Fibroblast of skin of abdomen (primary cell): ENCODE data around the gene TSTD2. TPM values are rescaled to one million over a fixed set of nuclear protein-coding genes. Genes with fewer than 3 reads are reported as not detected.

Experiments
- DNase-seq: peaks from one replicate; pipeline ENCODE4 v3.0.0-alpha.2; 2013
- polyA plus RNA-seq, 2 experiments: library from polyadenylated mRNA; unstranded; fragments of 120-200 nt; gene quantifications; one replicate each; pipeline ENCODE4 v1.2.1, GENCODE V29; 2013; ENCODE audit not compliant: insufficient read length in 2 of 2

TSTD2 gene
- 13.8 TPM for polyA plus RNA-seq (2013, experiment 1 of 2; ENCODE audit: insufficient read length)
- polyA plus RNA-seq (2013, experiment 2 of 2; ENCODE audit: insufficient read length), result 14.7 TPM

- DNase-seq, result peak; percentile 99
Observed at GRCh38 chr9:97632985-97633858, at the start of gene TSTD2, which contains the start of gene NCBP1. Gene TSTD2 (minus strand): TSS chr9:97633368. CDS start chr9:97627562, 5,806 bp downstream. Gene NCBP1 (plus strand): TSS chr9:97633821. CDS start chr9:97633882, 61 bp downstream.

- DNase-seq, result no peak
Observed at GRCh38 chr9:97682242-97682641, 49.1 kb upstream of the TSTD2 start.

- no peak for DNase-seq
Observed at GRCh38 chr9:97675655-97676054, 42.5 kb upstream of the TSTD2 start.

- DNase-seq, result no peak
Observed at GRCh38 chr9:97673922-97674321, 40.8 kb upstream of the TSTD2 start.

GRCh38 chr9:97672403-97672802 is 39.2 kb upstream of the TSTD2 start:
- DNase-seq, result no peak

- no peak for DNase-seq
Observed at GRCh38 chr9:97670586-97670985, 37.4 kb upstream of the TSTD2 start.

GRCh38 chr9:97668485-97668884 is 35.3 kb upstream of the TSTD2 start:
- no peak for DNase-seq

DNA sequence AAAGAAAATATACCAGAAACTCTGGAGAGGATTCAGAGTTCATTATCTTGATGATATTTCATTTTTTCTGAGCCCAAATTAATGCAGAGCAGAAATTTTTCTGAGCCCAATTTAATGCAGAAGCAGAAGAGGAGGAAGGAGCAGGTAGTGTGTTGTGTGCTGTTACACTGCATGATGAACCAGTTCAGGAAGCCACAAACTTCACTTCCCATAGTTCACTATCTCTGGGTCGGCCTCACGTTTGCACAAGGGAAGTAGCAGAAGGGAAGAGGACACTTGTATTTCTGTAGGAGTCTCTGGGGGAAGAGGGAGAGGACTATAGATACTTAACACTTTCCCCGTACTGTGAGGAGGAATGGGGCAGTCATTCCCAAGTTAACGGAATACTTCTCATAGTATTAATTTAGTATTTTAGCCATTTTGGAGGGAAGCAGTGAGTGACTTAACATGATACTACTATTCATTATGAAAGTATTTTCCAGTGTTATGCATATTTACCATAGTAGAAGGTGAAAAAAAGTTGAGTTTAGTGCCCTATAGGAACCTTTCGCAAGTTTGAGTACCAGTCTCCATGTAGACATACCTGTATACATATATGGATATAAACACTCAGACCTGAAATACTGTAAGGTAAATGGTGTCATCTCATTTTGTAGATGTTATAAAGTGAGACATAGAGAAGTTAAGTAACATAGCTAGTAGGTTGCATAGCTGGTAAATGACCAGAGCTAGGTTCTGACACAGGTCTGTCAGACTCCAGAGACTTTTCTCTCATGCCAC is 33.9 kb upstream of the TSTD2 start:
- no peak for DNase-seq

GRCh38 chr9:97665742-97666141 is 32.6 kb upstream of the TSTD2 start:
- no peak for DNase-seq

DNA sequence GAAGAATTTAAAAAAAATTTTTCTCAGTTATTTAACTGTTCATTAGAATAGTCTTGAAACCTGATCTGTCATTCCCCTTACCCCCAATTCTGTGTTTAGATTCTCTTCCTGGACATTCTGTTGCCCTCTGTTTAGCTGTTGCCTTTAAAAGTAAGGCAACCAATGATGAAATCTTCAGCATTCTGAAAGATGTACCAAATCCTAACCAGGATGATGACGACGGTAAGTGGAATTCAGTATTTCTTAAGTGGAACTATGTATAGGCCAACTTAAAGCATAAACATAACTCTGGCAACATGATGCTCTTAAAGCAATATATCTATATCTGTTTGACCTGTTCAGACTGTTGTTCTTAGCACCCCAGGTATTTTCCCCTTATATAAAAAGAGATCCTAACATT is 27.7 kb upstream of the TSTD2 start:
- peak; percentile 4 for DNase-seq

- DNase-seq, result no peak
Observed at GRCh38 chr9:97660340-97660739, 27.2 kb upstream of the TSTD2 start.

- no peak for DNase-seq
Observed at GRCh38 chr9:97659771-97660170, 26.6 kb upstream of the TSTD2 start.

GRCh38 chr9:97658707-97659106 is 25.5 kb upstream of the TSTD2 start:
- DNase-seq, result no peak

- DNase-seq, result no peak
Observed at GRCh38 chr9:97651646-97652045, 18.5 kb upstream of the TSTD2 start.

DNA sequence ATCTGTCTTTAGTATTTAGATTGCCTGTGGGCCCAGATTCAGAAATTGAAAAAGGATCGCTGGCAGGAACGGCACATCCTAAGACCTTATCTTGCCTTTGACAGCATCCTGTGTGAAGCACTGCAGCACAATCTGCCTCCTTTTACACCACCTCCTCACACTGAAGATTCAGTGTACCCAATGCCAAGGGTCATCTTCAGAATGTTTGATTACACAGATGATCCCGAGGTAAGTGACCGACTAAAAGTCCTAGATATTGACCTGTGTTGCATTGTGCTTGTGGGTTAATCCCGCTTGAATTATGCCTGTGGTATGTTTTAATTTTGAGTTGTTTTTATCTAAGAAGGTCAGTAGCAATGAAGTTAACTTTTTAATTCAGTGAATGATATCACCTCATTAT is 14.8 kb upstream of the TSTD2 start:
- DNase-seq, result no peak

- no peak for DNase-seq
Observed at GRCh38 chr9:97645720-97646119, 12.6 kb upstream of the TSTD2 start.

DNA sequence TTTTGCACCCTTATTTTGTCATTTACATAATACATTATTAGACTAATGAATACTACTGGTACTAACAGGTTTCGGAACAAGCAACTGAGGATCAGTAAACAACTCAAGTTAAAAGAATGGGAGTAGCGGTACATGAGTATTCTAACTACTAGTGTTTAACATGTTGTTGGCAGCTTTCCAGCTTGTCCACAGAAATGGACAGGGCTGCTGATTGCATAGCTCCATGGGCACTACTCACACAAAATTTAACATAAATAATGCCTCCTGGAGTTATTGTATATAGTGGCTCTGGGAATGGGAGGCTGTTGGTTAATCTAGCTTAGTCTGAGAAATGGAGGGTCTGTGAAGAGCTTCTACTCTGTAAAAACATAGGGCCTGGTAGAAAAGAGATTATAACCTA is 7.2 kb upstream of the TSTD2 start:
- DNase-seq, result no peak

DNA sequence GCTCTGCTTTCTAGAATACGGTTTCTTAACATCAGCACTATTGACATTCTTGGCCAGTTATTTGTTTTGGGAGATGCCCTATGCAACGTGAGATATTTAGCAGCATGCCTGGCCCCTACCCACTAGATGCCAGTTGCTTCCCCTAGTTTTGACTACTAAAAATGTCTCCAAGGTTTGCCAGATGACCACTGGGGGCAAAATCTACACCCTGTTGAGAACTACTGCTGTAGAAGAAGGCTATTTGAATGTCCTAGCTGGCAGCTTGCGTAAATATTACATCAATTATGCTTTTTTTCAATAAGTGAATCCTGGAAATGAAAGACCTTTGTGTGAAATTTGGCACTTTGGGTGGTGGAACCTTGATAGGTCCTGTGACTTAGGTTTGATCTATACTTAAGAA is 5.5 kb upstream of the TSTD2 start:
- no peak for DNase-seq

DNA sequence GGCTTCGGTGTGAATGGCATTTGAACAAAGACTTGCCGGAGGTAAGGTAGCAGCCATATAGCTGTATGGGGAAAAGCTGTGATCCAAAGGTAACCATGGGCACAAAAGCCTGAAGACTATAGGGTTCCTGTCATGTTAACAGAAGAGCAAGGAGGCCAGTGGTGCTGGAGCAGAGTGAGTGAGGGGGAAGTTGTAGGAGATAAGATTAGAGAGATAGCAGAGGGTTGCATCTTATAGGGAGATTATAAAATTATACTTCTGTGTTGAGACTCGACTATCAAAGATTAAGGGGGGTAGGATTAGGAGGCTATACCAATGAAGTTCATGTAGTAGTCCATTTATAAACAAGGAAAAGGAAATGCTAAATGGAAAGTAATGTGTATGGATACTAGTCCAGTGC is 3.7 kb upstream of the TSTD2 start:
- DNase-seq, result no peak

- no peak for DNase-seq
Observed at GRCh38 chr9:97635026-97635425, 1.9 kb upstream of the TSTD2 start.

- DNase-seq, result no peak
Observed at GRCh38 chr9:97633859-97634490, 807 bp upstream of the TSTD2 start.

GRCh38 chr9:97632248-97632984 is 752 bp downstream of the TSTD2 start:
- DNase-seq, result peak; percentile 78
